ENCODE data around the gene UROC1. TPM values are rescaled to one million over a fixed set of nuclear protein-coding genes. Genes with fewer than 3 reads are reported as not detected.

The UROC1 gene
- total RNA-seq, 2 experiments from 2014 or later: not detected

- Histone ChIP-seq H3K27ac (ENCODE audit: low read depth in 1 of 2, low read length in 2 of 2) (no peak overlapping the region), H3K27me3 (ENCODE audit: control insufficient read depth in 1 of 2, insufficient read depth in 2 of 2, low read length in 2 of 2) (no peaks in the 10 kb centered on the region), H3K4me1 (ENCODE audit: insufficient read depth, low read length) (no peaks in the 10 kb centered on the region), H3K9me3 (ENCODE audit: control insufficient read depth in 1 of 2, insufficient read depth in 1 of 2, low read length in 2 of 2) (peaks cover 0 to 8% of the 10 kb centered on the region in 2 experiments), H3K36me3 (ENCODE audit: insufficient read depth, low read length) (no peaks in the 10 kb centered on the region), H3K4me3 (ENCODE audit: low read length) (no peak overlapping the region)
- ChIA-PET POLR2A (no interaction called here), CTCF (no interaction called here)
- Mint-ChIP-seq H3K4me1 (ENCODE audit: low read depth) (no peaks in the 10 kb centered on the region), H3K36me3 (ENCODE audit: low read depth) (no peaks in the 10 kb centered on the region), H3K27ac (no peak overlapping the region), H3K9me3 (no peaks in the 10 kb centered on the region), H3K4me3 (no peak overlapping the region), H3K27me3 (no peaks in the 10 kb centered on the region)
- ATAC-seq (ENCODE audit: poor library complexity) (no peak), DNase-seq (no peak)
- intact Hi-C loops (cut with DNase I, micrococcal nuclease): no loop called here
- no peak for TF ChIP-seq CTCF (IDR thresholded peaks at IDR 0.05)
These were observed 28.0 kb upstream of the UROC1 start for GRCh38 chr3:126545544-126545943.

DNA sequence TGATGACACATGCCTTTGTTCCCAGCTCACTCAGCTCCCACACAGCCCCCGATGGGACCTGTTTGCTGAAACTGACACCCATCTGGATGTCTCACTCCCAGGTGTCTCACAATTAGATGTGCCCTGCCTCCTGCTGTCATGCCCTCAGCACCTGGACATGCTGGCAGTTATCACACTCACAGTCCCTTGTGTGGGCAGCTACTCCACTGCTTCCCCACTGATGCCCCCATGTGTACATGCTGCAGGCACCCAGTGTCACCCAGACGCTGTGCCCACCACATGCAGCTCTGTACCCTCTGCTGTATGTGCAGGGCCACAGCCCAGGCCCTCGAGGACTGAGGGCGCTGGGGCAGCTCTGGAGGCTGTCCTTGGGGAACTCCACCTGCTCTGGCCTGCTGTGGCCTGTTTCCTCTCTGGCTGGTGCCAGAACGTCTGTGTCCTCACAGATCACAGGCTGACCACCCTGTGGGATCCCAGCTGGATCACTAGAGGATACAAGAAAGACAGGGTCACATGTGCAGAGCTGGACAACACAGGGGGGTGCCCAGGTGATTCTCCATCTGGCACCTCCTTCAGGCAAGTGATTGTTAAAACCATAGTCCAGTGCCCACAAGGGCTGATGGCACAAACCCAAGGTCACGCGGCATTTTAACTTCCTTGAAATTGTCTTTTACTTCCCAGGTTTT lies 27.2 kb upstream of the UROC1 start:
- peaks cover 0 to 8% of the 10 kb centered on the region in 2 experiments for H3K9me3 ChIP-seq (ENCODE audit: control insufficient read depth in 1 of 2, insufficient read depth in 1 of 2, low read length in 2 of 2)
- ATAC-seq (ENCODE audit: poor library complexity): no peak
- H3K4me3 ChIP-seq (ENCODE audit: low read length): no peak overlapping the region
- Mint-ChIP-seq H3K4me3 (no peak overlapping the region), H3K27me3 (no peaks in the 10 kb centered on the region), H3K36me3 (ENCODE audit: low read depth) (no peaks in the 10 kb centered on the region), H3K4me1 (ENCODE audit: low read depth) (no peaks in the 10 kb centered on the region), H3K9me3 (no peaks in the 10 kb centered on the region), H3K27ac (no peak overlapping the region)
- H3K4me1 ChIP-seq (ENCODE audit: insufficient read depth, low read length): no peaks in the 10 kb centered on the region
- CTCF ChIA-PET: no interaction called here
- no peak overlapping the region for H3K27ac ChIP-seq (ENCODE audit: low read depth in 1 of 2, low read length in 2 of 2)
- peak in 1 of 14 experiments; percentile 19 for DNase-seq
- POLR2A ChIA-PET: no interaction called here
- H3K36me3 ChIP-seq (ENCODE audit: insufficient read depth, low read length): no peaks in the 10 kb centered on the region
- H3K27me3 ChIP-seq (ENCODE audit: control insufficient read depth in 1 of 2, insufficient read depth in 2 of 2, low read length in 2 of 2): no peaks in the 10 kb centered on the region
- intact Hi-C loops (cut with DNase I, micrococcal nuclease): no loop called here
- TF ChIP-seq CTCF (IDR thresholded peaks at IDR 0.05): no peak

DNA sequence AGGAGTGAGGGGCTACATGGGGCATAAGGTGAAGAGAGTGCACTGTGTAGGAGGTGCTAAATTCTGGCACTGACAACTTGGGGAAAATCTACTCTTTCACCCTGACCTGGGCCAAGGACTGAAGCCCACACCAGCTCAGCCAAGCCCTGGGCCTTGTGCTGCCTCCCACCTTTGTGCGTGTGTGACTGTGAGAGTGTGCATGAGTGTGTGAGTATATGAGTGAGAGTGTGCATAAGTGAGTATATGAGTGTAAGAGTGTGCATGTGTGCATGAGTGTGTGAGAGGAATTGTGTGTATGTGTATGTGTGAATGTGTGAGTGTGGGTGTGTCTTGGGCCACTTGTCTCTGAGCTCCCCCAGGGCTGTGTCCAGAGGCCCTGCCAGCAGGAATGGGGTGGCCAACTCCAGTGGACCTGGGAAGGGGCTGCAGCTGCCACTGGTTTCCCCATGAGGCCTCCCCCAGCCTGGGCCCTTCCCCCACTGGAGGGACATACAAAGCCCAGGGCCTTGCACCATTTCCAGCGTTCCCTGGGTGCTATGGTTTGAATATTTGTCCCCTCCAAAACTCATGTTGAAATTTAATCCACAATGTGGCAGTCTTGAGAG lies 26.0 kb upstream of the UROC1 start:
- Histone ChIP-seq H3K36me3 (ENCODE audit: insufficient read depth, low read length) (no peaks in the 10 kb centered on the region), H3K4me3 (ENCODE audit: low read length) (no peak overlapping the region), H3K27me3 (ENCODE audit: control insufficient read depth in 1 of 2, insufficient read depth in 2 of 2, low read length in 2 of 2) (no peaks in the 10 kb centered on the region), H3K27ac (ENCODE audit: low read depth in 1 of 2, low read length in 2 of 2) (no peak overlapping the region), H3K4me1 (ENCODE audit: insufficient read depth, low read length) (no peaks in the 10 kb centered on the region), H3K9me3 (ENCODE audit: control insufficient read depth in 1 of 2, insufficient read depth in 1 of 2, low read length in 2 of 2) (peaks cover 0 to 8% of the 10 kb centered on the region in 2 experiments)
- H3K36me3 Mint-ChIP-seq (ENCODE audit: low read depth): no peaks in the 10 kb centered on the region
- ATAC-seq (ENCODE audit: poor library complexity) (no peak), DNase-seq (peak in 1 of 14 experiments; percentile 14)
- no peak overlapping the region for H3K27ac Mint-ChIP-seq
- intact Hi-C loops (cut with DNase I, micrococcal nuclease): no loop called here
- H3K4me3 Mint-ChIP-seq: no peak overlapping the region
- CTCF ChIA-PET: no interaction called here
- H3K9me3 Mint-ChIP-seq: no peaks in the 10 kb centered on the region
- POLR2A ChIA-PET: no interaction called here
- no peaks in the 10 kb centered on the region for H3K27me3 Mint-ChIP-seq
- H3K4me1 Mint-ChIP-seq (ENCODE audit: low read depth): no peaks in the 10 kb centered on the region
- TF ChIP-seq CTCF (IDR thresholded peaks at IDR 0.05): no peak

Data from CD4-positive, alpha-beta T cell (primary cell).